ENCODE measurements around the gene DNAH8.
"Not testable (repeated sequence)": the region's sequence is repeated elsewhere in the genome, so short reads cannot be mapped to it uniquely, and the experiment has no call there.

Gene DNAH8

DNA sequence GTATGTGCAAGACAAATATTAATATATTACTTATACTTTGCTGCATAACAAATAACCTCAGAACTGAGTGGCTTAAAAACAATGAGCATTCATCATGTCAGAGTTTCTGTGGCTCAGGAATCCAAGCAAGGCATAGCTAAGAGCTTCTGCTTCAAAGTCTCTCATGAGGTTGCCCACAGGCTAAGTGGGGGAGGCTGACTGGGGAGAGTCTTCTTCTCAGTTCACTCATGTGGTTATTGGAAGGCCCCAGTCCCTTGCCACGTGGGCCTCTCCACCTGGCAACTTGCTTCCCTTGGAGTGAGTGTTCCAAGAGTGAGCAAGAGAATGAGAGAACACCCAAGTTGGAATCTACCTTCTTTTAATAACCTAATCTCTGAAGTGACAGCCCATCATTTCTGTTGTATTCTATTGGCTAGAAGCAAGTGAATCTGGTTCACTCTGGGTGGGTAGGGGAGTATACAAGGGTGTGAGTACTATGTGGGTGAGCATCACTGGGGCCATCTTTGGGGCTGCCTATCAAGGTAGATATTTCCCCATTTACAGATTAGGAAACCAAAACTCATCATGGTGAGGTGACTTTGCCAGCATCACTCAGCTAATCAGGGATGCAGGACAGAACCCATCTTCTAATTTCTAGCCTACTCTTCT is 36.0 kb downstream of the DNAH8 start:
- peak; percentile 27 to 64 for DNase-seq

DNA sequence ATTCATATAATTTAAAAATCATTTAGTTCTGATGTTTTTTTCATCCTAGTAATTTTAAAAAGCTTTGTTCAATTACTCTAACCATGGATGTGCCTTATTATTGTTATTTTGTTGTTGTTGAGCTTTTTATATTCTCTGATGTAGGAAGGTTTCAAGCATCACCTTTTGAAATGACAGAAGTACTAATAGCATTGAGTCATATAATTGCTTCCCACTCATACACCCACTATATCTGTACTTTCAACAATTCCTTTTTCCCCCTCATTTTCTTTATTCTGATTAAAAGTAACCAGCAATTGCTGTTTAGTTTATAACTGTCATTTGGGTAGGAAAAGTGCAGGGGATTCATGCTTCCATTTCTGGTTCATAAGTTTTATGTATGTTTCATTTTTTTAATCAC is 38.6 kb downstream of the DNAH8 start:
- no peak for DNase-seq

DNA sequence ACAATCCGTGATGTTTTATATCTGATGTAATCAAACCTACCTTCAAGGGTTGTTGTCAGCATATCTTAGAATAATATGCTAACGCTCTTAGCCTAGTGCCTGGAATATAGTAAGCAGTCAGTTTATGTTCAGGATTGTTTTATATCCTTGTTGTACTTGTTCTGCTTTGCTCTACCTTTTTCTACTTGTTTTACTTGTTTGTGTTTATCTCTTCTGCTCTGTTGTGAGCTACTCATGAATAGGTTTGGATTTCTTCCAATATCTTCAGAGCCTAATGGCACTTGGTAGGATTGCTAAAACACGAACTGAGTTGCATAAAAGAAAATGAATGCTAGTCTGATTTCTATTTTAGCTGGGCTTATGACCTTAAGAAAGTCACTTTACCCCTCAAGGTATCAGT is 40.1 kb downstream of the DNAH8 start:
- no peak for DNase-seq

DNA sequence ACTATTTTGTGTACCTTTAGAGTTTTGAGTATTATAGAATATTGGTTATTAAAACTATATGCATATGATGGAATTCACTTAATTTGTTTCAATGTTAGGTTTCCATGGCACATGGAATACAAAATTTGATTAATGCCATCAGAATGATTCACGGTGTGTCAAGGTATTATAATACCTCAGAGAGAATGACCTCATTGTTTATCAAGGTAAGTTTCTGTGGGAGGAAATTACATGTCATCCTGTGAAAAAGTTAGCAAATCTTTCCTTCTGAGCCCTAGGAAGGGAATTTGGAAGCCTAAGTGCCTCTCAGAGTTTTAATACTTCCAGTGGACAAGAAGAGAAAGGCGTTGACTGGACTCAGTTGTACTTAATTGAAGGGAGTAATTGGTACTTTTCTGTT is 40.8 kb downstream of the DNAH8 start:
- DNase-seq, result no peak

DNA sequence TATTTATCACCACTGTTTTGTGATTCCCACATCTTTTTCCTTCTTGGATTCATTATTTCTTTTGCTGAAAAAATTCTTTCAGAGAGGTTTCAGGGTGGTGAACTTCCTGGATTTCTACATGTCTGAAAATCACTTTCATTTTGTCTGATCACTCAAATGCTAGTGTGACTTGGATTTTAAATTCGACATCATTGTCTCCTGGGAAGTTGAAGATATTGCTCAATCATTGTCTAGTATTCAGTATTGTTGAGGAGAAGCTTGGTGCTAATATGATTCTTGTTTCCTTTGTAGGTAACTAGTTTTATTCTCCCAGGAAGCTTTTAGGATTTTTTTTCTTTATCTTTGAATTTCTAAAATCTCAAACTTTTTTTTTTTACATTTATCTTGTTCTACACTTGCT is 45.0 kb downstream of the DNAH8 start:
- DNase-seq, result no peak

DNA sequence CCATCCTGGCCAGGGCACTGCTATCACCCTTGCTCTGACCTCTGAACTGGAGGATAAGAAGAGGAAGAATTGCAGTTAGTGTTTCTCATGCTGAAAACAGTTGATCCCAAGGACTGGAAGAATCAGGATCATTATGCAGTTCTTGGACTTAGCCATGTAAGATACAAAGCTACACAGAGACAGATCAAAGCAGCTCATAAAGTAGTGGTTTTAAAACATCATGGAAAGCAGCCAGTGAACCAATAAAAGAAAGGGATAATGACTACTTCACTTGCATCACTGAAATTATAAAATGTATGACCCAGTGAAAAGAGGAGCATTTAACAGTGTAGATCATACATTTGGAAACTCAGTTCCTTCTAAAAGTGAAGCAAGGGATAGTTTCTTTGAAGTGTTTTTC is 47.7 kb downstream of the DNAH8 start:
- DNase-seq, result no peak

DNA sequence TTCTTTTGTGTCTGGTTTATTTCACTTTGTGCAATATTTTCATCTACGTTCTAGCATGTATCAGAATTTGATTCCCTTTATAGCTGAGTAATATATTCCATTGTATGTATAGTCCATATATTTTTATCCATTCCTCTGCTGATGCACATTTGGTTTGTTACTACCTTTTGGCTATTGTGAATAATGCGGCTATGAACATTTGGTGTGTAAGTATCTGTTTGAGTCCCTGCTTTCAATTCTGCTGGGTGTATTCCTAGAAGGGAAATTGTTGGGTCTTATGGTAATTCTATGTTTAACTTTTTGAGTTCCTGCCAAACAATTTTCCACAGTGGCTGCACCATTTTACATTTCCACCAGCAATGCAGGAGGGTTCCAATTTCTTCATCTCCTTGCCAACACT is 52.4 kb downstream of the DNAH8 start:
- no peak for DNase-seq

DNA sequence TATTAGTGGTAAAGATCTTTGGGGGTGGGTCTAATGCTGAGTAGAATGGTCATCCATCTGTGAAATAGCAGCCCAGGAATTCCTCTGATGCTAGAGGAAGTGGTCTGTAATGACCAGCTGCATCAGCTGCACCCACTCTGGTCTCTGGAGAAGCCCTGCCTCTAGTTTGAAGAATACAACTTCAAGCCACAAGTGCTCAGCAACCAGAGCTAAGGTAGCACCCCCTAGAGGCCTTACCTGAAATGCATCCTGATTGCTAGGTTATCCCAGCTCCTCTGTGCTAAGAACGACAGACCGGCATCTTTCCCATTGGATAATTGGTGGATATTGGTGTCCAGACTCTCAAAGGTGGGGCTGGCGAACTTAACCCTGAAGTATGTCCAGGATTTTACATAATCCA is 58.2 kb downstream of the DNAH8 start:
- DNase-seq, result peak; percentile 19 to 25

DNA sequence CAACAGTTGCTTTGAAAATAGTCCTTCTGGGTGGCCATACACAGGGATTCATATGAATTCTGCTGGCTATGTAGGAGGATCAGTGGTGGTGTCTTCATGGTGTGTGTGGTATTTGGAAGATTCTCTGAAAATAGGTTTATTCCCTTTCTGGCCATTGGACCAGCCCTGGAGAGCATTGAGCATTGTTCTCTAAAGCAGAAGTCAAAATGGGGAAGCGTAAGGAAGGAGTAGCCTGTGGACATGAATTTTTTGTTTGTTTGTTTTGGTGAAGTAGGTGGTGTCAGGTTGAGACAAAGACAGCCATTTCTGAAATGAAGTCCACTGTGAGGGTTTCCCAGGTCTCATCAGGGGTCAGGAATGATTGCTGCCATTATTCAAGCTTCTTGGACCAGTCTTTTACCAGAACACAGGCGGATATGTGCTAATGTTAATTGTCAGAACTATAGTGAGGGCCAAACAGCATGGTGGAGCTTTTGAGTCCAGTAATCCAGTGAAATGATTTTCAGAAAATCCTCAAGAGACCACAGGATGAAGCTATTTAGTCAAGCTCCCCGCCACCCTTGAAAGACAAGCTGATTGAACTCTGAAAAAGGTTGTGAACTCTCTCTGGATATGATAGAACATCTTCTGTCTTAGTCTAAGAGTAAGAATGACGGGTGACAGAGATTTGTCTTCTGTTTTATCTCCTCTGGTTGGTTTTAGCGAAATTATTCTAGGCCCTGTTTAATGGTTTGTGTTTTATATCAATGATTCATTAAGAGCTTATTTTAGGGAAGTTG is 60.0 kb downstream of the DNAH8 start:
- DNase-seq, result no peak

DNA sequence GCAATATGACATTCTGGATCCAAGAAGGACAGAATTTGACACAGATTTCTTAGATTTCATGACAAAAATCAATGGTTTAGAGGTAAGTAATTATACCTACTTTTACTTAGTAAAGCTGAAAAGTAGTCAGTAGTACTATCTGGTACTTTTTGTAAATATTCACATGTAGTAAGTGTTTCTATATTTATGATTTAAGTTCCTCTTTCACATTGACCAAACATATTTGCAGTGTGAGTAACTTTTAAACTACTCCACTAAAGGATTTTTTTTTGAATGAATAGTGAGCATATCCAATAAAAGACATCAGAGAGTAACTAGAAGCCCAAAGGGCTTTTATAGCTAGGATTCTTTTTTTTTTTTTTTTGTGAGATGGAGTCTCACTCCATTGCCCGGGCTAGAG is 60.8 kb downstream of the DNAH8 start:
- no peak for DNase-seq

DNA sequence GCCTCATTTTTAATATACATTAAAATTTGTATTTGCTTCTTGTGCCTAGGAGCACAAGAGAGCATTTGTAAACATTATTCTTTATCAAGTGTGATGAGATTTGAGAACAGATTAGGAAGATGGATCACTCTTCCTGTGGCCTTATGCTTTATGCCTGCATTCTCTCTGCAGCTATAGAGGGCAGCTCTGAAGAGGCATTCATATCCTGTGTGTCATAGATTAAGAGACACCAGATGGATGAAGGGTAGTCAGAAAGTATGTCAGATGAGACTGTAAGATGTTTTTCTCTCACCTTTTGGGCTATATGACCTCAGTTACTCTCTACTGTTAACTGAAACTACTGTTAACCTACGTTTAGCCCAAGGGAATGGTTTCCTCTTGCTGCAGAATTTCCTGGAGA is 61.4 kb downstream of the DNAH8 start:
- DNase-seq, result no peak

DNA sequence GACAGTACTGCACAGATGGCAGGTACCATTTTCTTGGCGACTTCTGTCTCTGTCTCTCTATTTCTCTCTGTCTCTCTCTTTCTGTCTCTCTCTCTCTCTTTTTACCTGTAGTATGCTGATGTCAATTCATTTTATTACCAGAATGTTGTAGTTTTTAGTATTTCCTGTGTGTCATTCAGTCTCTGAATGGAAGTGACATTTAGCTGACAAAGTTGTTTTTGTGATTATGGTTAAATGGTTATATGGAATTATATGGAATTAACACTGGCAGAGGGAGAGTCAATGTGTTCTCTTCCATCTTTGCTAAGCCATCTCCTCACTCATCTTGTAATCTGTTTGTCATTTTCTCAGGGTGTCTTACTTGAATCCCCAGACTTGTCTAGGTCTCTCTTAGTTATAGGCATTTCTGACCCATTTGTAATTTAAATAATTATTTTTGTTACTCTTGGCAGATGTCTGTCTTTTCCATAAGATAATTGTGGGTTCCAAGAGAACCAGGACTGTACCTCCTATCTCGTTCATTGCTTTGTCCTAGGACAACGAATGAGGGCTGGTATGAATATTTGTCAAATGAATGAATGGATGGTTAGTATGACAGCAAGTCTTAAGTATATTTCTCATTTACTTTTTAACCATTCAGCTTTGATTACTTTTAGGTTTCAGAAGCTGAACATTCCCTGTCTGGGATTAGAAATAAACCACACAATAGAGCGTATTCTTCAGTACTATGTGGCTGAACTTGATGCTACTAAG is 64.4 kb downstream of the DNAH8 start:
- DNase-seq, result no peak

DNA sequence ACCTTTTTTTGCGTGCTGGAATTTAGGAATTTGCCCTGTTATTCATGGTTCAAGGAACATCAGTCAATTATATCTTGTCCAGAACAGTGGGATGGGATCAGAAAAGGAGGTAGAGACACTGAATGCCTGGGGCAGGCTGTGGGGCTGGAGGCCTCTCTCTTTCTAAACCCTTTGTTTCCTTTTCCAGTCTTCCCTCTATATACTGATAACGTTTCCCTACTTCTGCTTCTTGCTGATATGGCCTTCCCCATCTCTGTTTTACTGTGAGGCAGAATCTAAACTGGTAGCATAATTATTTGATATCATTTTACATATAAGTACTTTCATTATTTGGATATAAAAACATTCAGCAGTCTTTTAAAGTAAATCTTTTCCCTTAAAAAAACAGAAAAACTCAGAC is 67.5 kb downstream of the DNAH8 start:
- DNase-seq, result no peak

DNA sequence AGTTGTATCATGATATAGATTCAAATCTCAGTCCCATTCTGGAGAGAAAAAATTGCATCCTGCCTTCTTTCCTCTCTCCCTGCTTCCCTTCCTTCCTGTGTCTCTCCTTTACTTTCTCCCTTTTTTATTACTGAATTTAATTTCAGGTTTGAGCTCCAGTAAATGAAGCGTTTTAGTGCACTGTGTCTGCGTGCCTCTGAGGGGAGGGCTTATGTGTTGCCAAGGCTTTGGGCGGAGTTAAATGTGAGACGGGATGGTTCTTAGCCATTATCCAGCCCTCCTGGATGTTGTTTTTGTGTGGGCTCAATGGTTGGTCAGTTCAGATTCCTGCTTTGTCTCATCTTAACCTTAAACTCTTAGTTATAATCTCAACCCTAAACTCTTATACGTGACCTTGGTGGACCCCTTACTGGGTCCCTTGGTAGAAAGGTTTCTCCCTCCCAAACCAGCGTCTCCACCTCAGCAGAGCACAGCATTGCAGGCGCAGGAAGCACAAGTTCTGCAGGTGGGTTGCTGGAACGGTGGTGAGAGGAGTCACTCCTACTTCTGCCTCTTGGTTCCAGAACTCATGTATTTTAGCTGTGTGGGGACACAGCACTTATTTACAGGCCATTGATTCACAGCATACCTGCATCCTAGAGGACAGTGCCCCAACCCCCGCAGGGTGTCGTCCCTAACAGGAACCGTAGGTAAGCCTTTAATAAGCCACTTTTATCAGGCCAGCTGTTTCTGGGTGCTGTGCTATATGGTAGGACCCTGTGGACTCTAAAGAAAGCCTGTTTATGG is 68.5 kb downstream of the DNAH8 start:
- DNase-seq, result no peak

DNA sequence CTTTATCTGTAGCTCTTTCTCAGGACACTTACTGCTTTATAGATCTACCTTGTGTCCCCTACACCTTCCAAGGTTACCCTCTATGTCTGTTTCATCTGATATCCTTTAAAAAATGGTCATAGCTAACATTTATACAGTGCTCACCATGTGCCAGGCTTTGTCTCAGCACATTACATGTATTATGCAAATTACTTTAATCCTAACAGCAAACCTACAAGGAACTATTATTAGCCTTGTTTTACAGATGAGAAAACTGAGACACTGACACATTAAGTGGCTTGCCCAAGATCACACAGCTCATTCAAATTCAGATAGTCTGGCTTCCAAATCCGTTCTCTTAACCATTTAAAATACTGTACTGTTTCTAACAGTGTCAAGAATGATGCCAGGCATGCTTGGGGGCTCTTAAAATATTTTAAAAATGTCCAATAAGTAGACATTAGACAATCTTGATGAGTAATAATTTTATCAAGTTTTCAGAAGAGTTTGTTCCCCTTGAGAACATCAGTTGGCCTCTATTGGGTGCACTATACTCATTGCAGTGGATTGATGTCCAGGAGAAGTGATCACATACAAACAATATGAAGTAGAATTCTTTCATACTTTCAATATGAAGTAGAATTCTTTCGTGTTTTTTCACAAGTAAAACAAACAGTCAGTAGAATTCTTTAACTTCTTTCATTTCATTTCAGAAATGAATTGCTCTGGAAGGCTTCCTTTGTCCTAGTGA is 69.6 kb downstream of the DNAH8 start:
- DNase-seq, result no peak

DNA sequence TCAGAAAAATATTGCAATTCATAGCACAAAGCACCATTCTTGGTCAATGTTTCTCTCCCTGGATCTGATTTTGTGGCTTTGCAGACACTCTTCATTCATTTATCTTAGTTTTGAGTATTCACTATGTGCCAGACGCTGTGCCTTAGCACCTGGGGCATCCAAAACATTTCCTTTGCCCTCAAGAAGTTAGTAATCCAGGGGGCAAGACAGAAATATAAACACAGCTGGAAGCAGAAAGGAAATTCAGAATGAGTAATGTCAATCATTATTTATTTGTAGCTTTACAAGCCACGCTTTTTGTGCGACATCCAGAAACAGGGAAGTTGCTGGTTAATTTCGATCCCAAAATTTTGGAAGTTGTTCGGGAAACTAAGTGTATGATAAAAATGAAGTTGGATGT is 71.4 kb downstream of the DNAH8 start:
- no peak for DNase-seq

DNA sequence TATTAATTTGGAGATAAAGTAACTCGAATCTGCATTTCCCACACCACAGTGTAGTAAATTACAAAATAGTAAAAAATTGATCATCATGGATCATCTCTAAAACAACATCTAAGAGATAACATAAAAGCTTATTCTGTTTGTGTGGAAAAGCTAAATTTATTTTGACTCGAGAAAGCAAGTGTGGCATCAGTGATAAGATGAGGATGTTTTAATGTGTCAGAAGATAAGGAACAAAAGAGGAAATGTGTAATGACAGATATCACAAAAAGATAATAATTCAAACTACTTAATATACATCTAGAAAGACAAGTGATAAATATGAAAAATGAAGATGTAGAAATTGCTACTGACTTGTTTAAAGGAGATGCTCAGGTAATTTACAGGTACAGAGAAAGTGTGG is 74.1 kb downstream of the DNAH8 start:
- DNase-seq, result no peak

DNA sequence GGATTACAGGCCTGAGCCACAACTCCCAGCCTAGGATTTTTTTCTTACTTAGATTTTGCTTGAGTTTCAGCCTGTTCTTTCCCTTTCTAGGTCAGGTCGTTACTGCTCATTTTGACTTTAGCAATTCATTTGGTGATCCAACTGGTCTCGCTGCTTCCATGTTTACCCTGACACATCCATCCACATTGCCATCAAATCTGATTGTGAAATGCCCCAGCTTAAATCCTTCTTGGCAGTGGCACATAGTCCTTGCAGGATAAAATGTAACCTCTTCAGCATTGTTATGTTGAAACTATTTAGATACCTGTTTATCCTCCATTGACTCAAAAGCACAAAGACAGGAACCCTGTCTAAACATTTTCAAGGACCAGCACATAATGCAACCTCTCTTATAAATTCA is 77.2 kb downstream of the DNAH8 start:
- no peak for DNase-seq

DNA sequence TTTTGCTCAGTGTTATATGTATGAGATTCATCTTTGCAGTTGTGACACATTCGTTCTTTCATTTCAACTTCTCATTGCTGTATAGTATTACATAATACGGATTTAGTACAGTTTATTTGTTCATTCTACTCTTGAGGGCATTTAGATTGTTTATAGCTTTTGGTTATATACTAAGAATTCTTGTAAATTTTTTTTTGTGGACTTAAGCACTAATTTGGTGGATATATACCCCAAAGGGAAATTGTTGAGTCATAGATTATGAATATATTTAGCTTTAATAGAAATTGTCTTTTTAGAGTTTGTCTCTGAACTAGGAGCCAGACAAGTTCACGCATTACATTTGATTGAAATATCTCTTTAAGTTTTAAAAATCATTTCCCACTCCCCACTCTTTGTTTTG is 79.6 kb downstream of the DNAH8 start:
- no peak for DNase-seq

DNA sequence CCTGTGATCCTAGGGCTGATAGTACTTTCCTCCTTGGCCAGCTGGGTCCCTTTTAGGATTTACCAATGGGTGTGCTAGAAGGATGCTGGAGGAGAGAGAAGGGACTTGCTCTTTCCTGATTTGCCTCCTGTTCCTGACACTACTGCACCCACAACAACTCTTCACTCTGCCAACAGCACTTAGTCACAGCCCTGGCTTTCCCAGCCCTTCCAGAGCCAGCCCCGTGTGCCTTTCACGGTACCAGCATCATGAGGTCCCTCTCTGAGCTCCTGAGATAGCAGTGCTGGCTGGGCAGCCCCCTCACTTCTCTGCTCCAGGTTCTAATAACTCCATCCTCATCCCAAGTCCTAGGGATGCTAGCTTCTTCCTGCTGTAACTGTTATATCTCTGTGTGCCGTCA is 80.9 kb downstream of the DNAH8 start:
- DNase-seq, result no peak

DNA sequence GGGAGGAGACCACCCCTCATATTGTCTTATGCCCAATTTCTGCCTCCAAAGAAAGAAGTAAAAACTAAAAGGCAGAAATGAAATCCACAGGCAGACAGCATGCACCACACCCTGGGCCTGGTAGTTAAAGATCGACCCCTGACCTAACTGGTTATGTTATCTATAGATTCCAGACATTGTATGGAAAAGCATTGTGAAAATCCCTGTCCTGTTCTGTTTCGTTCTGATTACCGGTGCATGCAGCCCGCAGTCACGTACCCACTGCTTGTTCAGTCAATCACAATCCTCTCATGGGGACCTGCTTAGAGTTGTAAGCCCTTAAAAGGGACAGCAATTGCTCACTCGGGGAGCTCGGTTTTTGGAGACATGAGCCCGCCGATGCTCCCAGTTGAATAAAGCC is 81.3 kb downstream of the DNAH8 start:
- not testable (repeated sequence) for DNase-seq

DNA sequence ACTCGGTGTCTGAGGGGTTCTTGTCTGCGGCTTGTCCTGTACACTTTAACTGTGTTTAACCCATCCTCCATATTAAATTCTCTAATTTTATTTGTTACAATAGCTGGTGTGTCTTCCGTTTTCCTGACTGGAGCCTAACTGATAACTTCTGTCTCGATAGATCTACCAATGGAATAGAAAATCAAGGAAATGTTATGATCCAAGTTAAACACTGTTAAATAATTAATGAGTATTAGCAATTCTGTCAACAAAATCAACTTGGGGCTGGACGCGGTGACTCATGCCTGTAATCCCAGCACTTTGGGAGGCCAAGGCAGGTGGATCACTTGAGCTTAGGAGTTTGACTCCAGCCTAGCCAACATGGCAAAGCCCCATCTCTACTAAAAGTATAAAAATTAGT is 81.7 kb downstream of the DNAH8 start:
- DNase-seq, result no peak

DNA sequence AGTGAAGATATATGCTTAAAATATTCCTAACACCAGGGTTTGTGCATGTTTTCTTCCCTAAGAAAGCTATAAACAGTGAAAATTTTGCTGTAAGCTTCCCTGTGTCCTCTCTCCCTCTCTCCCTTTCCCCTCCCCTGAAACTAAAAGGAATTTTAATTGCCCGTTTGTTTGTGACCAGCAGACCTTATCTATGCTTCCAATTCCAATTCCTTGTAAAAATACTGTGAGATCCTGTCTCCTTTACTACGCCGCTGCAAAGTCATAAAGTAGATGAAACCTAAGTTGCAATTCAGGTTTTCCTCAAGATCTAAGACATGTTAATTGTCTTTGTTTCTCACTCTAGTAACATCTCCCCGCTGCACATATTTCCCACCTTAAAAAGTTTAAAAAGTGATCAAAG is 82.3 kb downstream of the DNAH8 start:
- no peak for DNase-seq

All from stimulated activated CD4-positive, alpha-beta T cell treated with anti-CD3 and anti-CD28 coated beads, Interleukin-2, amount 100 ng/mL, for 24 hours (primary cell).